Inflammatory macrophage treated with lipopolysaccharide for 4 hours (primary cell): ENCODE measurements around the gene TMEM108.
A peak's percentile ranks its signal among the peaks of the same experiment; 100 is the strongest.

Source experiments
- DNase-seq: peaks from one replicate; pipeline ENCODE4 v3.0.0-alpha.2; 2020

The TMEM108 gene

GRCh38 chr3:133169331-133170068, 131.3 kb downstream of the TMEM108 start:
- no peak for DNase-seq

- DNase-seq, result no peak
Measured at GRCh38 chr3:133171831-133172230, 133.6 kb downstream of the TMEM108 start.

- no peak for DNase-seq
Measured at GRCh38 chr3:133181392-133182150, 143.4 kb downstream of the TMEM108 start.

GRCh38 chr3:133187870-133188379, 149.7 kb downstream of the TMEM108 start:
- DNase-seq, result no peak

GRCh38 chr3:133188996-133189395, 150.8 kb downstream of the TMEM108 start:
- no peak for DNase-seq

- DNase-seq, result no peak
Measured at GRCh38 chr3:133189893-133190292, 151.7 kb downstream of the TMEM108 start.

- DNase-seq, result no peak
Measured at GRCh38 chr3:133191818-133192217, 153.6 kb downstream of the TMEM108 start.

DNA sequence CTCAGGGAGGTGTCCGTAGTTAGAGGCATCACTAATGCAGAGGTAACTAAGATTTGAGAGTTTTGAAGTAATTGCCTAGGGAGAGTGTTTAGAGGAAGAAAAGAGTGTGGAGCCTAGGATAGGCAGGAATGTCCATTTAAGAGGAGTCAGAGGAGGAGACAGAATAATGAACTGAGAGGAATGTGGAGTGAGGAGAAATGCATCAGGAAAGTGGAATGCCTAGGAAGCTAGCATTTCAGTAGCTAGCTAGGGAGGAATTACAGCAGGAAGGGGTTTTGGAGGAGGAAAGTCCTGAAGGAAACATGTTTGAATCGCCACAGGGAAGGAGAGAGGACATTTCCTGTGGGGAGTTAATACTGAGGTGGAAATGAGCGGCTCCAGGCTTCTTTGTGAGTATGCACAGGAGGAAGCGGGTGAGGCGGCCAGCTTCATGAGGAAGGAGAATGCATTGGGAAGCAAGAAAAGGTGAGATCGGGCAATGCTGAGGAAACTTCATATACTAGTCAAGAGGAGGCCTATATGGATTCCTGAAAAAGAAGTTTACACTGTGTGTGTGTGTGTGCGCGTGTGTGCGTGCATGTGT, 154.3 kb downstream of the TMEM108 start:
- no peak for DNase-seq

GRCh38 chr3:133192967-133193366, 154.8 kb downstream of the TMEM108 start:
- DNase-seq, result no peak

GRCh38 chr3:133196527-133196926, 158.3 kb downstream of the TMEM108 start:
- no peak for DNase-seq

- no peak for DNase-seq
Measured at GRCh38 chr3:133197619-133198018, 159.4 kb downstream of the TMEM108 start.

- DNase-seq, result no peak
Measured at GRCh38 chr3:133206921-133207320, 168.7 kb downstream of the TMEM108 start.

GRCh38 chr3:133208184-133208583, 170.0 kb downstream of the TMEM108 start:
- no peak for DNase-seq

DNA sequence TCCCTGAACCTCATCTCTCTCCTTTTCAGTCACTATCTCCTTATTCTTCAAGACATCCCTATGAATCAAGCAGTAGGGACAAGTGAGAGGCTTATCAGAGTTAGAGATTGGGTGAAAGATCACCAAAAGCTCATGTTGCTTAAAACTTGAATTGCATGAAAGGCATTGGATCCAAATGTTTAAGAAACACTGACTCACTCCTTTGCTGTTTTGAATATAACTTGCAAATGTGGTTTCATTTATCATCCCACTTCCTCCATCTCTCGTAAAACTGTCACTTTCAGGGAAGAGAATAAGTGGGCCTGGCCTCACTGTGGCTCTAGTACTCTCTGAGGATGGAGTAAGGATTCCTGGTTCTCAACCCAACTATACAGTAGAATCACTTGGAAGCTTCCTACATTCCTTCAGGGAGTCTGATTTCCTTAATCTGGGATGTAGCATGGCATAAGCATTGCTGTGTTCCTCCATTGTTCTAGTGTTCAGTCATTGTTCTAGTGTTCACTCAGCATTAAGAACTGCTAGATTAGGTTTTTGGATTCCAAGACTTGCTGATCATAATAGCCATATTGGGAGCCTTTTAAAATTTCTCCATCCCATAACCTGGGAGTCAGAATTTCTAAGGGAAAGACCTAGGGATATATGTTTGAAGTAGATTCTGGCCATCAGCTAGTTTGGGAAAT, 171.8 kb downstream of the TMEM108 start:
- DNase-seq, result peak; percentile 73

GRCh38 chr3:133210656-133211055, 172.5 kb downstream of the TMEM108 start:
- no peak for DNase-seq

DNA sequence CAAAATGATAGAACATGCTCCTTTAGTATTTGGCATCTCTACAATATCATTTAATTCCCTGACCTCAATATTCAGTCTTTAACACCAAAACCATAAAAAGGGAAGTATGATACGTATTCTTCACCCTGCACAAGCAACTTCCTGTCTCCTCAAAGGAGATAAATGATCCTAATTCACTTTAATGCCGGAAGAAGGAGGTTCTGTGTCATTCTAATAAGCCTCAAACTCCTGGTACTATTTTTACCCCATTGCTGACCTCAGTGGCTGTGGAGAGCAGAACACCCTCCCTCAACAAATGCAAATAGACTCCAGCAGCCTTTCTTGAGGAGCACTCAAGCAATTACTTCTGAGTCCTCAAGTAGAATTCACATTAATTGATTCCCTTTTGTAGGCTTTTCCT, 173.3 kb downstream of the TMEM108 start:
- peak; percentile 36 for DNase-seq

DNA sequence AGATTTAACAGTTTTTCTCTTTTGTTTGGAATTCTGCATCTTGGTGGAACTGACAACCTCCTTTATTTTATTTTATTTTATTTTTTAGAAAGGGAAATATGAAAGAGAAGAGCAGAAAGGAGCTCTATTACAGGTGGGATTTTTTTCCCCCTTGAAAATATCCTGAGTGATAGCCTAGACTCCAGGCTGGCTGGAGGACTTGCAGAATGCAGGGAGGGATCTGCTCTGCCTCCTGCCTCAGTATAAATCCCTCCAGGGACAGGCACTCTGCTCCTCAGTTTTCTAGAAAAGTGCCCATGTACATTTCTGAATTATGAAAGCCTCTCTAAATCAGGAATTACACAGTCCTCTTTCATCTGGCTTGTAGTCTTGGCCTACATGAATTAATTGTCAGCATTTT, 173.7 kb downstream of the TMEM108 start:
- DNase-seq, result no peak

GRCh38 chr3:133213937-133214336, 175.7 kb downstream of the TMEM108 start:
- no peak for DNase-seq

DNA sequence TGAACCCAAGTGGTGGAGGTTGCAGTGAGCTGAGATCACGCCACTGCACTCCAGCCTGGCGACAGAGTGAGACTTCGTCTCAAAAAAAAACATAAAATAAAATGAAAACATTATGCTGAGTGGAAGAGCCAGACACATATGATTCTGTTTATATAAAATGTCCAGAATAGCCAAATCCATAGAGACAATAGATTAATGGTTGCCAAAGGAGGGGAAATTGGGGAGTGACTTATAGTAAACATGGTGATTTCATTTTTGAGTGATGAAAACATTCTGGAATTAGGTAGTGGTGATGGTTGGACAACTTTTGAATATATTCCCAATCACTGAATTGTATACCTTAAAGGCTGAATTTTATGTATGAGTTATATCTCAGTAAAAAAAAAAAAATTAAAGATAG, 189.6 kb downstream of the TMEM108 start:
- DNase-seq, result no peak

DNA sequence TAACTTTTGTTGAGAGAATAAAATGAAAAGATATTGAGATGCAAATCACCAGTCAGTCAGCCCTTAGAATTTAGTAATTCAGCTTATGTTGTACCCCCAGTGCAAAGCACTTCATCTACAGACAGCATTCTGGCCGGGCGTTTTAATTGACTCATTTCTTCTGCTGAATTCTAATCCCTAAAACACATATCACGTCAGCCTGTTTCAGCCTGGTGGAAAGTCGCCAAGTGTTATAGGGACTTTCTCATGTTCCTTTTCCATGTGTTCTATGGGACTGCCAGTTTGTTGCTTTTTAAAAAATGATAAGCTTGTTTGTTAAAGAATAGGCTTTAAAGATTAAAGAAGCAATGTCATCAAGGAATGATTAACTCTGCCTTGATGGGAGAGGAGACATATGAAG, 192.0 kb downstream of the TMEM108 start:
- no peak for DNase-seq

- no peak for DNase-seq
Measured at GRCh38 chr3:133236901-133237300, 198.7 kb downstream of the TMEM108 start.

GRCh38 chr3:133237380-133237779, 199.2 kb downstream of the TMEM108 start:
- DNase-seq, result no peak

DNA sequence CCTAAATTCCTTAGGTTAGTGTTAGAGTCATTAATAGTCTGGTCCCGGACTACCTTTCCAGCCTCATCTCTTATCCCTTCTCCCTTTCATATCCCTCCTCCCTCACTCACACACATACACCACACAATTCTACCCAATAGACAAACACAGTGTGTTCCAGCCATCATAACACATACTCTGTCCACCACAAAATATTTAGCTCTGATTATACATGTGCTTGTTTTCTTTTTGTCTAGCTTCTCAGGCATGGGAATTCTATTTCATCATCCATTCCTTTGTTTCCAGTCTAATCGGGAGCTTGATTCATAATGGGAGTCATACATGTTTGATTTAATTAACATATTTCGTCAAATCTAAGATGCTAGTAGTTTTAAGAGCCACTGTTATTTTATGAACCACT, 199.8 kb downstream of the TMEM108 start:
- no peak for DNase-seq
